GM12865 (cell line): Measurements from ENCODE around the gene MTIF2.
A peak's percentile ranks its signal among the peaks of the same experiment; 100 is the strongest.
"Not testable (repeated sequence)": the region's sequence is repeated elsewhere in the genome, so short reads cannot be mapped to it uniquely, and the experiment has no call there.

Source experiments
- DNase-seq: peaks from one replicate; pipeline ENCODE4 v3.0.0; 2010; ENCODE audit warnings: low read depth
- H3K4me3 ChIP-seq: 2 replicates; pipeline ENCODE4 v1.5.1; 2011; ENCODE audit warnings: mild to moderate bottlenecking, low read depth, low read length, control low read depth
- CTCF ChIP-seq: IDR thresholded peaks from 2 replicates; pipeline ENCODE4 v1.5.1; 2011; ENCODE audit warnings: low read length, control low read depth, low read depth, inconsistent platforms; ENCODE audit not compliant: insufficient read depth; ENCODE audit errors: missing control alignments

MTIF2 gene

GRCh38 chr2:55230551-55230950 is 38.5 kb downstream of the MTIF2 start:
- no peak overlapping the region for H3K4me3 ChIP-seq
- no peak for TF ChIP-seq CTCF
- no peak for DNase-seq

GRCh38 chr2:55229221-55229620 is 39.8 kb downstream of the MTIF2 start:
- no peak overlapping the region for H3K4me3 ChIP-seq
- DNase-seq = no peak
- TF ChIP-seq CTCF = no peak

- TF ChIP-seq CTCF = no peak
- no peak for DNase-seq
- no peak overlapping the region for H3K4me3 ChIP-seq
Observed at GRCh38 chr2:55228226-55228563, 40.8 kb downstream of the MTIF2 start.

- not testable (repeated sequence) for DNase-seq, H3K4me3 ChIP-seq
Observed at GRCh38 chr2:55227437-55228225, 41.4 kb downstream of the MTIF2 start.

DNA sequence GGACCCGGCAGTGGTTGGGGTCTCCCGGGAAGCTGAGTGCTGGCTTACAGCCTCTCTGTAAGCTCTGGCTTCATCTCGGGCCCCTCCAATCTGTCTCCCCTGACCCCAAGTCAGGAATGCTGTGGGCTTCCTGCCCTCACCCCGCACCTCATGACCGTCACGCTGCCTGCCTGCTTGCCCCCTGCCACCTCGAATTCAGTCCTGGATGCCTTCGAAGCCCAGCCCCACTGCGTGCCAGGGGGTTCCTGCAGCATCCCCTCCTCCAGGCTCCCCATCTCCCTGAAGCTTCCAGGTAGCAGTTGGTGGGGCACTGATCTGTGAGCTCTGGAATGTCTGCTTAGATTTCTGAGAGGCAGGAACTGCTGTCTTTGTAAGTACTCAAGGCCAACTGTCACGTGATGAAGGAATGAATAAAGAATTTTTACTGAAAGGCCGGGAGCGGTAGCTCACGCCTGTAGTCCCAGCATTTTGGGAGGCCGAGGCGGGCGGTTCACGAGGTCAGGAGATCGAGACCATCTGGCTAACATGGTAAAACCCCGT is 43.5 kb downstream of the MTIF2 start:
- no peak for DNase-seq
- no peak overlapping the region for H3K4me3 ChIP-seq
- TF ChIP-seq CTCF = no peak

DNA sequence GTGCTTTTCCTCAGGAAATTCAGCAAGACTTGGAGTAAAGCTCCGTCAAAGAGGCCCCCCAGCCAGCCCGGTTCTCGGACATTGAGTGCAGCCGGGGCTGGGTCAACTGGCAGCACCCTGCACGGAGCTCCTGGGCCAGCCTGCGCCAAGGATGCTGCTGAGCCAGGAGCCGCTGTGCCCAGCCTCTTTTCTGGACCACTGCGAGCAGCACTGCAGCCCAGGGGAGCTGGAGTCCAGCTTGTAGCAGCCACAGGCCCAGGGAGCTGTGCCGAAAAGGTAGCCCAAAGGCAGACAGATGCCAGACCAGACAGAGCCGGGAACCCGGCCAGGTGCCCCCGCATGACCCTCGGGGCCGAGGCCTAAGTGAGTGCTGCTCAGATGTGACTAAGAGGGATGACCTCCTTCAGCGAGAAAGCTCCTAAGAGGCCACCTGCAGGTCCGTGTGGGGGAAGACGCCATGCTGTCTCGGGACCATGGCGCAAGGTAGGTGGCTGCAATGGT is 44.2 kb downstream of the MTIF2 start:
- TF ChIP-seq CTCF = no peak
- no peak overlapping the region for H3K4me3 ChIP-seq
- no peak for DNase-seq

DNA sequence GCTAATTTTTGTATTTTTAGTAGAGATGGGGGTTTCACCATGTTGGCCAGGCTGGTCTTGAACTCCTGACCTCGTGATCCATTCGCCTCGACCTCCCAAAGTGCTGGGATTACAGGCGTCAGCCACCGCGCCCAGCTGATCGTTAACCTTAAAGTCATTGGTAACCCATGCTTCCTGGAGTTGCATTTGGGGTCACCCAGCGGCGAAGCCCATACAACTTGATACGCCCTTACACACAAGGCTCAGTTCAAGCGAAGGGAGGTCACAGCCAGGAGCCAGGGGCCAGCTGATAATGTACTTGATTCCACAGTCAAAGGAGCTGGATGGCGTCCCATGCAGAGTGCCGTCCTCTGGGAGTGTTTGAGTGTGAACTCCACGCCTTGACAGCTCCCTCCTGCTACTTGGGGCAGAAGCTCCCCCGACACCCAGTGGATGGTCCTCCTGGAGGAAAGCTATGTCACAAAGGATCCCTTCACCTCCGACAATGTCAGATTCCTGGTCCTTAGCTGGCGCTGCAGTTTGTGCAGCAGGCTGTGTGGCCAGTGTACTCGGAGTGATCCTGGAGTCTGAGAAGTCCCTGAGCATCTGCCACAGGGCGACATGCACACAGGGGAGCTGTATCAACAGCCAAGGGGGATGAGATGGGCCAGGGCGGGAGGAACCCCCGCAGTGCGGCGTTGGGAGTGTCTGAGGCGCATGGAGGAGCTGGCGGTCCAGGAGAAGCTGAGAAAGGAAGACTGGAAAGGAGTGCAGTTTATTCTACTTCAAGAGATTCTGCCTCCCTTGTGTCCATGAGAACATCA is 44.9 kb downstream of the MTIF2 start:
- no peak for TF ChIP-seq CTCF
- H3K4me3 ChIP-seq = no peak overlapping the region
- DNase-seq = peak; percentile 13
